ENCODE results near the gene ITGB7. TPM values are rescaled to one million over a fixed set of nuclear protein-coding genes. Genes with fewer than 3 reads are reported as not detected.
A peak's percentile ranks its signal among the peaks of the same experiment; 100 is the strongest.

ITGB7 gene
- total and polyA plus RNA-seq, 12 donors = 0.33 to 7.4 (median 3.7) TPM

DNA sequence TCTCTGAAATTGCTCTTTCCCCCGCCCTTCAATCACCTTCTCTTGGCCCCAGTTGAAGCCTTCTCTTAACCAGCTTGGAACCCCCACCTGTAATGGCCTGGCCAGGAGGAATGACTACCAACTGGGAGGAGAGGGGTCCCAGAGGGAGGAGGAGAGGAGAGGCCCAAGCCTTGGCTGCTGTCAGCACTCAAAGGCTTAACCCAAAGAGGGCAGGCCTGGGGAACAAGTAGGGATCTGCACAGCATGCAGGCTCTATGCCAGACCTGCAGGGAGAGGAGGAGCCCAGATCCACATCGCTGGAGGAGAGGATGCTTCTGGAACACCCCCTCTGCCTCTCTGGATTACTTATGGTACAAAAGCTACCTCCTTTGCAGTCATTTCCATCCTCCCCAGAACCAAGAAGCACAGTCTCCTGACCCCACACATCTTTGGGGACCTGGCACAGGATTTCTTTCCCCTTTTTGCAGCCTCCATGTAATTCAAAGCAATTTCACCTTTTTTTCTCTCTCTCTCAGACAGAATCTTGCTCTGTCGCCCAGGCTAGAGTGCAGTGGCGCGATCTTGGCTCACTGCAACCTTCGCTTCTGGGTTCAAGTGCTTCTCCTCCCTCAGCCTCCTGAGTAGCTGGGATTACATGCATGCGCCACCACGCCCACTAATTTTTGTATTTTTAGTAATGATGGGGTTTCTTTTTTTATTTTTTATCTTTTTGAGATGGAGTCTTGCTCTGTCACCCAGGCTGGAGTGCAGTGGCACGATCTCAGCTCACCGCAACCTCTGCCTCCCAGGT, 18.8 kb upstream of the ITGB7 start:
- Histone ChIP-seq H3K4me3 (no peak overlapping the region), H3K36me3 (replicated peaks in 1 of 2) (no peaks in the 10 kb centered on the region), H3K27me3 (no peaks in the 10 kb centered on the region), H3K9me3 (replicated peaks in 1 of 3) (no peaks in the 10 kb centered on the region), H3K27ac (no peak overlapping the region), H3K4me1 (replicated peaks in 1 of 2) (peaks cover 10 to 32% of the 10 kb centered on the region in 2 donors)
- no peak for DNase-seq
- intact Hi-C loops (cut with DNase I) = no loop called here
- WGBS, 4 donors = 90 to 96% (median 93%) methylated on average over 9 to 10 of the region's 10 CpGs
- no peak for TF ChIP-seq POLR2A (IDR thresholded peaks at IDR 0.05)

- intact Hi-C loops (cut with DNase I) = no loop called here
- peak overlapping the region in 2 of 5 donors; percentile 69 to 99 for H3K27ac ChIP-seq
- H3K4me1 ChIP-seq (replicated peaks in 1 of 2) = peaks cover 10 to 32% of the 10 kb centered on the region in 2 donors
- no peak for TF ChIP-seq CTCF (IDR thresholded peaks at IDR 0.05)
- TF ChIP-seq POLR2A (IDR thresholded peaks at IDR 0.05) = no peak
- H3K27me3 ChIP-seq = no peaks in the 10 kb centered on the region
- WGBS, 4 donors = 83 to 88% (median 85%) methylated on average over 10 of the region's 10 CpGs
- H3K9me3 ChIP-seq (replicated peaks in 1 of 3) = no peaks in the 10 kb centered on the region
- H3K36me3 ChIP-seq (replicated peaks in 1 of 2) = no peaks in the 10 kb centered on the region
- no peak overlapping the region for H3K4me3 ChIP-seq
- peak in 1 of 7 donors; percentile 41 for DNase-seq
Observed at GRCh38 chr12:53224897-53225634, 18.0 kb upstream of the ITGB7 start.

DNA sequence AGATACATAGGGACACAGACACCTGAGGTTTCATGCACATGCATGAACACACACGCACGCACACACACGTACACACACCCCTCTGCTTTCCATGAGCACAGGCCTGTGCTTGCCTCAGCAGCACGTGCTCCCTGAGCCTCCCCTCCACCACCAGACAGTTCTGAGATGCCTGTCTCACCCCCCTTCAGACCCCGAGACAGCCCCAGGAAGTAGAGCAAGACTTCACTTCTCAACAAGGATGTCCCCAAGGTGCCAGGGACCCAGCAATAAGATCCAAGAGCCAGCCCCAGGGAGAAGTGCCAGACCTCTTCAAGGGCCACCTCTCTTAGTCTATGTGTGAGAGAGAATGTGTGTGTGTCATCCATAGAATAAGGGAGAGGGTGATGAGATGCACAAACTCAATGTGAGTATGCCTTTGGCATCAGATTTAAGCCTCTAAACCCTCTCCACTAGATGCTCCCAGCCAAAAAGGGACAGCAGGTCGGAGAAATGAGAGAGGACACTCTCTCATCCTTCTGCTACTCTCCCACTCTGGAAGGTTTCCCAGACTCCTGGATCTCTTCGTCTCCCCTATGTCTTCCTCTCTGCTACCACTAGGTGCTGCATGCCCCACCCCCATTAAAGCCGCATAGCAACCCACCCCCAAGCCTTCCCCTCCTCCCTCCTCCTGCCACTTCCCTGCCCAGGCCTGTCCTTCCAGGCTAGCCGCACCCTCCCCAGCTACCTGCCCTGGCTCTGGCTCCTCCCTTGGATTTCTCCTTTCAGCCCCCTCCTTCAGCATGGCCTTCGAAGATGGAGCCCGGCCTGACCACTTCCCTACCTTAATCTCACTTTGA, 17.2 kb upstream of the ITGB7 start:
- Histone ChIP-seq H3K4me1 (replicated peaks in 1 of 2) (peaks cover 10 to 33% of the 10 kb centered on the region in 2 donors), H3K36me3 (replicated peaks in 1 of 2) (no peaks in the 10 kb centered on the region), H3K4me3 (no peak overlapping the region), H3K27me3 (no peaks in the 10 kb centered on the region), H3K27ac (peak overlapping the region in 2 of 5 donors; percentile 69 to 99), H3K9me3 (replicated peaks in 1 of 3) (no peaks in the 10 kb centered on the region)
- intact Hi-C loops (cut with DNase I) = no loop called here
- WGBS, 4 donors = 61 to 69% (median 67%) methylated on average over 11 of the region's 11 CpGs
- TF ChIP-seq POLR2A (IDR thresholded peaks at IDR 0.05) (no peak), CTCF (IDR thresholded peaks at IDR 0.05) (no peak)
- peak in 1 of 7 donors; percentile 18 for DNase-seq

- peak overlapping the region in 3 of 5 donors; percentile 15 to 99 (median 69) for H3K27ac ChIP-seq
- intact Hi-C loops (cut with DNase I) = no loop called here
- H3K27me3 ChIP-seq = no peaks in the 10 kb centered on the region
- 30 to 43% (median 40%) methylated on average over 6 to 16 of the region's 16 CpGs for WGBS, 4 donors
- H3K4me3 ChIP-seq = no peak overlapping the region
- H3K4me1 ChIP-seq (replicated peaks in 1 of 2) = peaks cover 18 to 40% of the 10 kb centered on the region in 2 donors
- H3K36me3 ChIP-seq (replicated peaks in 1 of 2) = no peaks in the 10 kb centered on the region
- TF ChIP-seq POLR2A (IDR thresholded peaks at IDR 0.05) (no peak), CTCF (IDR thresholded peaks at IDR 0.05) (no peak)
- H3K9me3 ChIP-seq (replicated peaks in 1 of 3) = no peaks in the 10 kb centered on the region
- DNase-seq = peak in 1 of 7 donors; percentile 27
Observed at GRCh38 chr12:53223389-53224060, 16.5 kb upstream of the ITGB7 start.

Measured in adrenal gland (tissue), 12 donors.